K562 (cell line): ENCODE results near the gene MBIP. TPM values are rescaled to one million over a fixed set of nuclear protein-coding genes. Genes with fewer than 3 reads are reported as not detected.

ENCODE experiments used
- BHLHE40 ChIP-seq: IDR thresholded peaks from 2 replicates; pipeline ENCODE4 v1.6.1; 2011; ENCODE audit warnings: low read length, improper control_type of control experiment
- CBX1 ChIP-seq: sonication (generic); IDR thresholded peaks from 2 replicates; pipeline ENCODE4 v1.6.1; 2016; ENCODE audit warnings: antibody characterized with exemption, low read depth, mild to moderate bottlenecking
- CCNT2 ChIP-seq: IDR thresholded peaks from 2 replicates; pipeline ENCODE4 v1.6.1; 2011; ENCODE audit warnings: borderline replicate concordance, low read depth, mild to moderate bottlenecking, moderate library complexity, mixed read lengths, low read length; ENCODE audit not compliant: insufficient read length; ENCODE audit errors: extremely low read depth
- CHD1 ChIP-seq: fragments of 200-600 bp; sonication (generic); IDR thresholded peaks from one replicate; pipeline ENCODE4 v1.6.1; 2012; ENCODE audit warnings: mild to moderate bottlenecking, moderate library complexity, low read length, inconsistent platforms
- EGR1 ChIP-seq: fragments of 450-650 bp; conservative IDR thresholded peaks from 2 replicates; pipeline ENCODE4 v1.6.1; 2017; ENCODE audit warnings: mild to moderate bottlenecking
- EP300 ChIP-seq: IDR thresholded peaks from 2 replicates; pipeline ENCODE4 v1.6.1; 2012; ENCODE audit warnings: low read length, improper control_type of control experiment
- HDAC3 ChIP-seq: fragments of 450-650 bp; IDR thresholded peaks from 2 replicates; pipeline ENCODE4 v1.6.1; 2018; ENCODE audit warnings: borderline replicate concordance, mild to moderate bottlenecking, moderate library complexity; ENCODE audit not compliant: partially characterized antibody
- HNRNPL ChIP-seq: fragments of 200-400 bp; formaldehyde crosslinking; IDR thresholded peaks from 2 replicates; pipeline ENCODE4 v1.6.1; 2017; ENCODE audit warnings: low read depth, mild to moderate bottlenecking, low read length
- LEF1 ChIP-seq: fragments of 450-650 bp; IDR thresholded peaks from 2 replicates; pipeline ENCODE4 v1.6.1; 2016; ENCODE audit warnings: mild to moderate bottlenecking
- MEIS2 ChIP-seq: fragments of 450-650 bp; IDR thresholded peaks from 2 replicates; pipeline ENCODE4 v1.6.1; 2014; ENCODE audit warnings: mild to moderate bottlenecking; ENCODE audit not compliant: partially characterized antibody
- MYNN ChIP-seq, 2 experiments: sonication (generic); formaldehyde crosslinking in 1 of 2; IDR thresholded peaks; 2 replicates each; pipeline versions ENCODE4 v1.5.0 to v1.6.1; 2016 to 2020; ENCODE audit warnings: antibody characterized with exemption in 1 of 2, missing genetic modification reagents in 1 of 2
- PTTG1 ChIP-seq: fragments of 450-650 bp; IDR thresholded peaks from 2 replicates; pipeline ENCODE4 v1.6.1; 2016; ENCODE audit warnings: low read depth, mild to moderate bottlenecking, missing genetic modification characterization, missing compliant biosample characterization
- SMARCC2 ChIP-seq: fragments of 450-650 bp; IDR thresholded peaks from 2 replicates; pipeline ENCODE4 v1.6.1; 2017; ENCODE audit warnings: antibody characterized with exemption, moderate library complexity, mild to moderate bottlenecking, low read depth
- SMARCE1 ChIP-seq: fragments of 450-650 bp; IDR thresholded peaks from 2 replicates; pipeline ENCODE4 v1.7.1; 2016; ENCODE audit warnings: mild to moderate bottlenecking
- SRF ChIP-seq, 2 experiments: fragments of 250-450, 450-650 bp in 1 of 2; sonication (Bioruptor Pico) in 1 of 2; sonication (generic) in 1 of 2; formaldehyde crosslinking; IDR thresholded peaks; 2 replicates each; pipeline versions ENCODE4 v1.5.0 to v1.5.1; 2020 to 2022; ENCODE audit warnings: mild to moderate bottlenecking in 1 of 2, missing genetic modification reagents in 1 of 2
- TAL1 ChIP-seq: fragments of 450-650 bp; IDR thresholded peaks from 2 replicates; pipeline ENCODE4 v1.6.1; 2016; ENCODE audit warnings: mild to moderate bottlenecking
- WHSC1 ChIP-seq: IDR thresholded peaks from one replicate; pipeline ENCODE4 v1.6.1; 2012; ENCODE audit warnings: low read length, control low read depth, inconsistent platforms
- ZNF263 ChIP-seq: sonication (generic); formaldehyde crosslinking; IDR thresholded peaks from 2 replicates; pipeline ENCODE4 v1.8.0; 2022; ENCODE audit warnings: mild to moderate bottlenecking, missing genetic modification reagents, borderline replicate concordance
- ZNF274 ChIP-seq: IDR thresholded peaks from 2 replicates; pipeline ENCODE4 v1.6.1; 2011; ENCODE audit warnings: low read depth, mild to moderate bottlenecking, low read length, moderate library complexity, borderline replicate concordance
- polyA plus RNA-seq, 8 experiments: library from polyadenylated mRNA; depleted of rRNA in 4 of 8; stranded (reverse) in 5 of 8; unstranded in 3 of 8; fragments of >200 nt; fragmentation: Nextera tagmentation in 2 of 8; fragmentation: Illumina TruSeq in 1 of 8; extraction: Ambion mirVana in 2 of 8; extraction: Trizol in 1 of 8; gene quantifications; 2 replicates each; pipeline versions ENCODE4 v1.2.1 to v1.2.3, GENCODE V29; 2011 to 2014; ENCODE audit warnings: inconsistent platforms in 1 of 8, missing spikeins in 1 of 8
- total RNA-seq, 7 experiments: library from RNA; depleted of rRNA in 6 of 7; stranded (reverse); fragments of >200 nt in 6 of 7; fragmentation: Illumina TruSeq in 2 of 7; extraction: Trizol in 2 of 7; gene quantifications; 2 replicates each; pipeline versions ENCODE4 v1.2.1 to v1.2.3, GENCODE V29; 2011 to 2021; ENCODE audit warnings: low replicate concordance in 1 of 7
- TF ChIP-seq, protein P1 (sequence below): IDR thresholded peaks from 2 replicates; pipeline ENCODE4 v1.6.1; 2014; ENCODE audit warnings: antibody characterized with exemption
- TF ChIP-seq, protein P2 (sequence below): fragments of 450-650 bp; IDR thresholded peaks from one replicate; pipeline ENCODE4 v1.6.1; 2018; ENCODE audit warnings: mild to moderate bottlenecking, moderate library complexity; ENCODE audit not compliant: partially characterized antibody
- TF ChIP-seq, protein P3 (sequence below): fragments of 450-650 bp; IDR thresholded peaks from 2 replicates; pipeline ENCODE4 v1.6.1; 2016; ENCODE audit warnings: borderline replicate concordance

MBIP gene
- total and polyA plus RNA-seq, 9 of the 15 experiments (the other 6 are each of a cell fraction or from before 2014, with no cell fraction given), result 8.4 to 31.1 (median 19.4) TPM

DNA sequence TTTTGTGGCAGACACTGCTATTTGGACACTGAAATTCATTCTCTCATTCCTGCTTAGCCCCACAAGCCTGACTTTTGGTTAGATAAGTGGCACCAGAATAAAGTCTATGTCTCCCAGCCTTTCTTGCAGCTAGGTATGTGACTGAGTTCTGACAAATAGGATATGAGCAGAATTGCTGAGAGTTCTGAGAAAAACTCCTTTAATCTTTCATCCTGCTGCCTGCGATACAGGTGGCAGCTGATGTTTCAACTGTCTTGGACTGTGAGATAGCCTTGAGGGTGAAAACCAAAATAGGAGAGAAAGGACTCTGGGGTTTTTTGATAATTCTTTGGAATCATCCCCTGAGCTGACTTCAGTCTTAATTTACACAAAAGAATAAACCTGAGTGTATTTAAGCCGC is 55.8 kb downstream of the MBIP start (continued):
- TF ChIP-seq TAL1, result peak; percentile 98
- TF ChIP-seq EP300, result peak; percentile 96
- TF ChIP-seq SMARCC2, result peak; percentile 80; the same call in 1 of the 2 replicates
- peak; percentile 91 for TF ChIP-seq CCNT2
- peak; percentile 23; the same call in 1 of the 2 replicates for TF ChIP-seq EGR1
- TF ChIP-seq, protein P1, sequence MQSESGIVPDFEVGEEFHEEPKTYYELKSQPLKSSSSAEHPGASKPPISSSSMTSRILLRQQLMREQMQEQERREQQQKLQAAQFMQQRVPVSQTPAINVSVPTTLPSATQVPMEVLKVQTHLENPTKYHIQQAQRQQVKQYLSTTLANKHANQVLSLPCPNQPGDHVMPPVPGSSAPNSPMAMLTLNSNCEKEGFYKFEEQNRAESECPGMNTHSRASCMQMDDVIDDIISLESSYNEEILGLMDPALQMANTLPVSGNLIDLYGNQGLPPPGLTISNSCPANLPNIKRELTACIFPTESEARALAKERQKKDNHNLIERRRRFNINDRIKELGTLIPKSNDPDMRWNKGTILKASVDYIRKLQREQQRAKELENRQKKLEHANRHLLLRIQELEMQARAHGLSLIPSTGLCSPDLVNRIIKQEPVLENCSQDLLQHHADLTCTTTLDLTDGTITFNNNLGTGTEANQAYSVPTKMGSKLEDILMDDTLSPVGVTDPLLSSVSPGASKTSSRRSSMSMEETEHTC, result peak; percentile 24; the same call in 1 of the 2 replicates
- TF ChIP-seq MYNN (IDR thresholded peaks at IDR 0.05), result peak; percentile 35; the same call in 1 of the 2 replicates
- no peak for TF ChIP-seq MYNN (CRISPR knock-in tag; IDR thresholded peaks at IDR 0.05)
- peak; percentile 96 for TF ChIP-seq LEF1
- TF ChIP-seq ZNF274, result peak; percentile 66; the same call in 1 of the 2 replicates
- peak in 1 of 2 experiments; percentile 63; a peak in 1 of 4 replicates for TF ChIP-seq SRF (CRISPR knock-in tag; IDR thresholded peaks at IDR 0.05)
- peak; percentile 94 for TF ChIP-seq HDAC3
- TF ChIP-seq MEIS2, result peak; percentile 93
- TF ChIP-seq, protein P2, sequence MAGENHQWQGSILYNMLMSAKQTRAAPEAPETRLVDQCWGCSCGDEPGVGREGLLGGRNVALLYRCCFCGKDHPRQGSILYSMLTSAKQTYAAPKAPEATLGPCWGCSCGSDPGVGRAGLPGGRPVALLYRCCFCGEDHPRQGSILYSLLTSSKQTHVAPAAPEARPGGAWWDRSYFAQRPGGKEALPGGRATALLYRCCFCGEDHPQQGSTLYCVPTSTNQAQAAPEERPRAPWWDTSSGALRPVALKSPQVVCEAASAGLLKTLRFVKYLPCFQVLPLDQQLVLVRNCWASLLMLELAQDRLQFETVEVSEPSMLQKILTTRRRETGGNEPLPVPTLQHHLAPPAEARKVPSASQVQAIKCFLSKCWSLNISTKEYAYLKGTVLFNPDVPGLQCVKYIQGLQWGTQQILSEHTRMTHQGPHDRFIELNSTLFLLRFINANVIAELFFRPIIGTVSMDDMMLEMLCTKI, result no peak
- TF ChIP-seq WHSC1, result no peak
- no peak for TF ChIP-seq PTTG1 (tag)
- TF ChIP-seq HNRNPL, result no peak
- TF ChIP-seq, protein P3, sequence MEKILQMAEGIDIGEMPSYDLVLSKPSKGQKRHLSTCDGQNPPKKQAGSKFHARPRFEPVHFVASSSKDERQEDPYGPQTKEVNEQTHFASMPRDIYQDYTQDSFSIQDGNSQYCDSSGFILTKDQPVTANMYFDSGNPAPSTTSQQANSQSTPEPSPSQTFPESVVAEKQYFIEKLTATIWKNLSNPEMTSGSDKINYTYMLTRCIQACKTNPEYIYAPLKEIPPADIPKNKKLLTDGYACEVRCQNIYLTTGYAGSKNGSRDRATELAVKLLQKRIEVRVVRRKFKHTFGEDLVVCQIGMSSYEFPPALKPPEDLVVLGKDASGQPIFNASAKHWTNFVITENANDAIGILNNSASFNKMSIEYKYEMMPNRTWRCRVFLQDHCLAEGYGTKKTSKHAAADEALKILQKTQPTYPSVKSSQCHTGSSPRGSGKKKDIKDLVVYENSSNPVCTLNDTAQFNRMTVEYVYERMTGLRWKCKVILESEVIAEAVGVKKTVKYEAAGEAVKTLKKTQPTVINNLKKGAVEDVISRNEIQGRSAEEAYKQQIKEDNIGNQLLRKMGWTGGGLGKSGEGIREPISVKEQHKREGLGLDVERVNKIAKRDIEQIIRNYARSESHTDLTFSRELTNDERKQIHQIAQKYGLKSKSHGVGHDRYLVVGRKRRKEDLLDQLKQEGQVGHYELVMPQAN, result no peak
- TF ChIP-seq BHLHE40, result peak; percentile 41; the same call in 1 of the 2 replicates
- TF ChIP-seq SMARCE1, result peak; percentile 83; the same call in 1 of the 2 replicates
- TF ChIP-seq CHD1, result no peak
- TF ChIP-seq ZNF263 (CRISPR knock-in tag), result no peak
- no peak for TF ChIP-seq CBX1
